NT2/D1 (cell line): ENCODE data around the gene MED14.
A peak's percentile ranks its signal among the peaks of the same experiment; 100 is the strongest.

Source experiments
- DNase-seq: peaks from one replicate; pipeline ENCODE4 v3.0.0-alpha.2; 2011; ENCODE audit warnings: low read depth, low spot score
- H3K27me3 ChIP-seq: 2 replicates; pipeline ENCODE4 v1.6.0; 2011; ENCODE audit warnings: mild to moderate bottlenecking; ENCODE audit not compliant: insufficient read length, insufficient read depth
- H3K36me3 ChIP-seq: 2 replicates; pipeline ENCODE4 v1.6.1; 2011; ENCODE audit warnings: mild to moderate bottlenecking, low read length, mixed read lengths; ENCODE audit not compliant: insufficient read depth, insufficient read length
- H3K4me1 ChIP-seq: 2 replicates; pipeline ENCODE4 v1.5.1; 2011; ENCODE audit not compliant: insufficient read depth, insufficient read length
- H3K4me3 ChIP-seq: 2 replicates; pipeline ENCODE4 v1.5.1; 2011; ENCODE audit warnings: low read depth; ENCODE audit not compliant: insufficient read length
- H3K9ac ChIP-seq: 2 replicates; pipeline ENCODE4 v1.6.0; 2011; ENCODE audit warnings: low read depth; ENCODE audit not compliant: insufficient read length
- H3K9me3 ChIP-seq: 2 replicates; pipeline ENCODE4 v1.5.1; 2011; ENCODE audit warnings: mild to moderate bottlenecking, low read length; ENCODE audit not compliant: insufficient read depth
- SUZ12 ChIP-seq: IDR thresholded peaks from 2 replicates; pipeline ENCODE4 v1.6.1; 2011; ENCODE audit not compliant: insufficient read length, insufficient read depth; ENCODE audit errors: extremely low read depth
- YY1 ChIP-seq: IDR thresholded peaks from 2 replicates; pipeline ENCODE4 v1.6.1; 2011; ENCODE audit not compliant: insufficient read length, insufficient read depth
- ZNF274 ChIP-seq: IDR thresholded peaks from 2 replicates; pipeline ENCODE4 v1.6.1; 2011; ENCODE audit warnings: mild to moderate bottlenecking, low read depth, low read length

MED14 gene

DNA sequence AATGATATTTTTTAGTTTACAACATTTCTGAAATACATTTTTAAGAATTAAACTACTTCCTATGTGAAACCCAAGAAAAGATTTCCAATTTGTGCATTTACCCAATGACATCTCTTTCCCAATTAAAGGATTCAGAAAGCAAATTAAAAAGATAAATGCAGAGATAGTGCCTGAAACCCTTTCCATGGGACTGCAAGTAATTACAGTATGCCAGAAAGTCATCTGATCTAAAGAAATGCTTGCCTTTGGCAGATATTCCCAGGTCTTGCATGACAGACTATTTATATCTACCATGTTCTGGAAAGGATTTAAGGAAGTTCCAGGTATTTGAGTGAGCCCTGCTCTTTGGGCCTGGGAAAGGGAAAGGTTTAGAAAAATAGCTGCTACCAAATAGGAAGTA, 46.4 kb downstream of the MED14 start:
- Histone ChIP-seq H3K4me3 (no peak overlapping the region), H3K36me3 (peaks cover 78% of the 10 kb centered on the region), H3K4me1 (no peaks in the 10 kb centered on the region), H3K27me3 (no peaks in the 10 kb centered on the region), H3K9me3 (no peaks in the 10 kb centered on the region), H3K9ac (no peak overlapping the region)
- no peak for DNase-seq
- TF ChIP-seq SUZ12 (no peak), ZNF274 (no peak), YY1 (no peak)

DNA sequence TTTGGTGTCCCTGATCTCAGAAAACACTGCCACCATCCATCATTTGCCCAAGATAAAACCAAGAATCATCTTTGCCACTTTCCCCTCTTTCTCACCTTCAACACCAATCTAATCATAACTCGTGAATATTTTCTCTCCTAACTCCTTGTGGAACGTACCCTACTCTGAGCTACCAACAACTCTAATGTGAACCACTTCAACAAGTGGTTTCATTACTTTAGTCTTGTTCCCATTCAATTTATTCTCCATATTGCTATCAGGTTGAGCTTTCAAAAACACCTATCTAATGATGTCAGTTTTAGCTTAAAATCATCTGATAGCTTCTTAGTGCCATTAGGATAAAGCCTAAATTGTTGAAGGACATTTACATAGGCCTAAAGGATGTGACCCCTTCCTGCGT, 48.2 kb downstream of the MED14 start:
- no peak for DNase-seq
- H3K4me1 ChIP-seq: no peaks in the 10 kb centered on the region
- TF ChIP-seq SUZ12: no peak
- no peak for TF ChIP-seq YY1

DNA sequence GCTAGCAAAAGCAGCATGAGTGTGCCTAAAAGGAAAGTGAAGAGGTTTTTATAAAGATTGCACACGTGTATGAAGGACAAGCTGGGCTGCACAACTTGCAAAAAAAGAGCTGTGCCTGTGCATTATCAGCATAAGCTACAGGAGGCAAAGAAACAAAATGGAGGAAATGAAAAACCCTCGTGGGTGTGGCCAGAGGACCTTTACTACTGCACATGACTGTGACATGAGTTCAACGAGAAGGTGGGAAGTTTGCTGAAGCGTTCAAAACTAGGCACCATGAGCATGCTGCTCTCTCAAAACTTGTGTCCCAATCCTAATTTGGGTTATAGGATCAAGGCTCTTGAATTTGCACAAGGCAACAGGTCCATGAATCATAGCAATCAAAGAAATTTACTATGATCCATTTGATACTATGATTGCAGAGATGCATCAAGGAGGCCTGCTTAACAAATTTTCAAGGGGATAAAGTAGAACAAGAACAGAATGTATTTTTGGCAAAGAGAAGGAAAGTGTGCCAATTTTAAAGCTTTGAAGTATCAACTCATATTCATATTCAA, 49.9 kb downstream of the MED14 start:
- no peaks in the 10 kb centered on the region for H3K4me1 ChIP-seq
- H3K36me3 ChIP-seq: peaks cover 85% of the 10 kb centered on the region
- no peaks in the 10 kb centered on the region for H3K9me3 ChIP-seq
- no peak overlapping the region for H3K4me3 ChIP-seq
- no peak for DNase-seq
- TF ChIP-seq YY1 (no peak), ZNF274 (no peak), SUZ12 (no peak)
- no peaks in the 10 kb centered on the region for H3K27me3 ChIP-seq
- H3K9ac ChIP-seq: no peak overlapping the region

More for the DNA sequence above, 48.2 kb downstream of the MED14 start:
- peaks cover 80% of the 10 kb centered on the region for H3K36me3 ChIP-seq
- H3K4me3 ChIP-seq: no peak overlapping the region
- H3K27me3 ChIP-seq: no peaks in the 10 kb centered on the region
- H3K9me3 ChIP-seq: no peaks in the 10 kb centered on the region
- H3K9ac ChIP-seq: no peak overlapping the region

DNA sequence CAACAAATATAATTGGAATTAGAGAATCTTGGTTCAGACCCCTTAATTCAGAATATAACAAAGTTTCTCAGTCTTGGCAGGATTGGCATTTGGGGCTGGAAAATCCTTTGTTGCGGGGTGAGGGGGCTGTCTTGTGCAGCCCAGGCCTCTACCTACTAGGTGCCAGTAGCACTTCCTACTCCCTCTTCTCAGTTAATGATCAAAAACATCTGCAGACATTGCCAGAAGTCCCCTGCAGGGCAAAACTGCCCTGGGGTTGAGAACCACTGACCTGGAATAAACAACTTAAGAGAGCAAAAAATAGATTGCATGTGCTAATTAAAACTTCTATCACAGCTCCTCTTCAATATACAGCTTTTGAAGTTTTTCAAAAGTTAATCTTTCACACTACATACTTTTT, 51.2 kb downstream of the MED14 start:
- Histone ChIP-seq H3K27me3 (no peaks in the 10 kb centered on the region), H3K9me3 (no peaks in the 10 kb centered on the region), H3K4me3 (no peak overlapping the region), H3K4me1 (no peaks in the 10 kb centered on the region), H3K36me3 (peaks cover 87% of the 10 kb centered on the region), H3K9ac (no peak overlapping the region)
- TF ChIP-seq ZNF274 (no peak), YY1 (no peak), SUZ12 (no peak)
- no peak for DNase-seq

DNA sequence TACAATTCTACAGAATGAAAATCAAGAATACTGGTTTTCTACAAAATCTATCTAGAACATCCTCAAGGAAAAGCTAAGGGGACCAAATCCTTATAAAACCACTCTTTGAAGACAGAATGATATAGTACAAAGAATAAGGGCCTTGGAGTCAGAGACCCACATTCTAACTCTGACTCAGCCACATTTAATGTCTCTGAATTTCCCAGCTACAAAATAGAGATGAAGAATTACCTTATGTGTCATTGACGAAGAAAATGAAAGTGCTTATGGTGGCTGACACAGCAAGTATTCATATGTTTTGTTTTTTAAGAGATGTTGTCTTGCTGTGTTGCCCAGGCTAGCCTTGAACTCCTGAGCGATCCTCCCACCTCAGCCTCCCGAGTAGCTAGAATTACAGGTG, 52.1 kb downstream of the MED14 start:
- no peak overlapping the region for H3K9ac ChIP-seq
- no peak for DNase-seq
- no peaks in the 10 kb centered on the region for H3K27me3 ChIP-seq
- H3K4me3 ChIP-seq: no peak overlapping the region
- no peak for TF ChIP-seq ZNF274
- no peak for TF ChIP-seq YY1
- TF ChIP-seq SUZ12: no peak
- no peaks in the 10 kb centered on the region for H3K4me1 ChIP-seq
- peaks cover 81% of the 10 kb centered on the region for H3K36me3 ChIP-seq
- H3K9me3 ChIP-seq: no peaks in the 10 kb centered on the region

DNA sequence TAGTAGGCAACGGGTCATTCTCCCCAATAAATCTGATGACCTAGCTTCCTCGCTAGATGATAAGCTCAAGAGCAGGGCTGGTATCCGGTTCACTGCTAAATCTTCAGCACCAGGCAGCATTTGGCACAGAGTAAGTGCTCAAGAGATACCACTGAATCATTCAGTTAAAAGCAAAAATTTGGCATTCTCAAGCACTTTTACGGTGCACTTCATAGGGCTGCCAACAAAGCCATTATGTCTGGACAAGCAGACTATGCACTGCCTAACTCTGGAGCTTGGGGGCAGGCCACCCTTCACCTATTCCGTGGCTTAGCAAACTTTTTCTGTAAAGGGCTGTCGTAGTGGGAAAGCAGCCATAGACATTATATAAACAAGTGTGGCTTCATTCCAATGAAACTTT, 64.2 kb downstream of the MED14 start:
- no peaks in the 10 kb centered on the region for H3K27me3 ChIP-seq
- no peaks in the 10 kb centered on the region for H3K9me3 ChIP-seq
- no peaks in the 10 kb centered on the region for H3K4me1 ChIP-seq
- H3K9ac ChIP-seq: no peak overlapping the region
- TF ChIP-seq YY1 (no peak), SUZ12 (no peak), ZNF274 (no peak)
- no peak for DNase-seq
- H3K36me3 ChIP-seq: peaks cover 90% of the 10 kb centered on the region
- H3K4me3 ChIP-seq: no peak overlapping the region

DNA sequence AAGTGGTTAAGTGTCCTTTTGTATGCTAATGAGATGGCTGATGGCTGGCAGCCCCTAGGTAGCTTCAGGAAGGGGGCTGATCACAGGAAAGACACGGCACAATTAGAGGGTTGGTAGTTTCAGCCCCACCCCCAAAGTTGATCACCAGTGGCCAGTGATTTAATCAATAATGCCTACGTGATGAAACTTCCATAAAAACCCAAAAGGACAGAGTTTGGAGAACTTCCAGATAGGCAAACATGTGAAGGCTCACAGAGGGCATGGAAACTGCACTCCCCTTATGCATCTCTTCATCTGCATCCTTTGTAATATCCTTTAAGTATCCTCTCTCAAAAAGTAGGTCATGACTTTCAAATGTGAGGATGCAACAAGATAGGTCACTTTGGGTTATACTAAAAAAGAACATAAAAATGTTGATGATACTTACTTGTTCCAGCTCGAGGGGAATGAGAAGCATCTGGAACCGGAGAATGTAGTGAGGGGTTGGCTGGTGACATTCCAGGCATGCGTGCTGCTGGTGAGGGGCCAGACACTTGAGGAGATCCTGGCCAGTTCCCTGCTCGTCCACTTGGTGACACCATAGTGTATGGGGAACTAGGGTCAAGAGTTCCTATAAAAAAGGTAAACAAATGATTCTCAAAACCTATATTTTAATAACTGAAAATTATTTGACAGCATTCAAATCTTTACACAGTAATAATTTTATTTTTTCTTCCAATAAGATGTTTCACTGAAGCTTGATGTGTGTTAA, 71.3 kb downstream of the MED14 start:
- H3K36me3 ChIP-seq: peaks cover 80% of the 10 kb centered on the region
- no peaks in the 10 kb centered on the region for H3K27me3 ChIP-seq
- no peaks in the 10 kb centered on the region for H3K9me3 ChIP-seq
- TF ChIP-seq ZNF274: no peak
- no peak for TF ChIP-seq YY1
- TF ChIP-seq SUZ12: no peak
- no peak overlapping the region for H3K4me3 ChIP-seq
- no peak overlapping the region for H3K9ac ChIP-seq
- H3K4me1 ChIP-seq: no peaks in the 10 kb centered on the region
- DNase-seq: peak; percentile 43
